ENCODE results near the gene SLC8A3. TPM values are rescaled to one million over a fixed set of nuclear protein-coding genes. Genes with fewer than 3 reads are reported as not detected.

The SLC8A3 gene
- total RNA-seq, 4 donors from 2014 or later: 0.21 to 0.76 TPM; not detected in 2

- no peaks in the 10 kb centered on the region for H3K27me3 ChIP-seq
- WGBS: 32% methylated on average over 3 of the region's 3 CpGs
- H3K9me3 ChIP-seq: no peaks in the 10 kb centered on the region
- H3K27ac ChIP-seq: no peak overlapping the region
- DNase-seq (ENCODE audit: low spot score in 2 of 2): no peak
- TF ChIP-seq POLR2A (IDR thresholded peaks at IDR 0.05) (no peak), CTCF (IDR thresholded peaks at IDR 0.05) (no peak), POLR2AphosphoS5 (IDR thresholded peaks at IDR 0.05) (no peak), EP300 (IDR thresholded peaks at IDR 0.05) (no peak)
- no peaks in the 10 kb centered on the region for H3K36me3 ChIP-seq
- H3K4me1 ChIP-seq: no peaks in the 10 kb centered on the region
- no peak overlapping the region for H3K4me3 ChIP-seq
Observed at GRCh38 chr14:70213721-70214282, 25.1 kb upstream of the SLC8A3 start.

- Histone ChIP-seq H3K27me3 (no peaks in the 10 kb centered on the region), H3K4me1 (no peaks in the 10 kb centered on the region), H3K9me3 (no peaks in the 10 kb centered on the region), H3K4me3 (no peak overlapping the region), H3K27ac (no peak overlapping the region), H3K36me3 (no peaks in the 10 kb centered on the region)
- WGBS: 61% methylated on average over 1 of the region's 1 CpG
- TF ChIP-seq EP300 (IDR thresholded peaks at IDR 0.05) (no peak), CTCF (IDR thresholded peaks at IDR 0.05) (no peak), POLR2AphosphoS5 (IDR thresholded peaks at IDR 0.05) (no peak), POLR2A (IDR thresholded peaks at IDR 0.05) (no peak)
- DNase-seq (ENCODE audit: low spot score in 2 of 2): no peak
Observed at GRCh38 chr14:70212752-70213151, 24.0 kb upstream of the SLC8A3 start.

GRCh38 chr14:70208380-70208779 lies 19.6 kb upstream of the SLC8A3 start:
- Histone ChIP-seq H3K4me3 (no peak overlapping the region), H3K27me3 (peaks cover 7% of the 10 kb centered on the region), H3K4me1 (no peaks in the 10 kb centered on the region), H3K36me3 (no peaks in the 10 kb centered on the region), H3K9me3 (no peaks in the 10 kb centered on the region), H3K27ac (no peak overlapping the region)
- DNase-seq (ENCODE audit: low spot score in 2 of 2): no peak
- TF ChIP-seq POLR2A (IDR thresholded peaks at IDR 0.05) (no peak), EP300 (IDR thresholded peaks at IDR 0.05) (no peak), POLR2AphosphoS5 (IDR thresholded peaks at IDR 0.05) (no peak), CTCF (IDR thresholded peaks at IDR 0.05) (no peak)

GRCh38 chr14:70203686-70204085 lies 14.9 kb upstream of the SLC8A3 start:
- H3K9me3 ChIP-seq: no peaks in the 10 kb centered on the region
- no peak for DNase-seq (ENCODE audit: low spot score in 2 of 2)
- 83% methylated on average over 4 of the region's 4 CpGs for WGBS
- H3K36me3 ChIP-seq: no peaks in the 10 kb centered on the region
- H3K27ac ChIP-seq: no peak overlapping the region
- H3K4me1 ChIP-seq: no peaks in the 10 kb centered on the region
- no peak for TF ChIP-seq POLR2AphosphoS5 (IDR thresholded peaks at IDR 0.05)
- TF ChIP-seq EP300 (IDR thresholded peaks at IDR 0.05): no peak
- TF ChIP-seq POLR2A (IDR thresholded peaks at IDR 0.05): no peak
- TF ChIP-seq CTCF (IDR thresholded peaks at IDR 0.05): no peak
- H3K27me3 ChIP-seq: peaks cover 7% of the 10 kb centered on the region
- H3K4me3 ChIP-seq: no peak overlapping the region

GRCh38 chr14:70201994-70202393 lies 13.2 kb upstream of the SLC8A3 start:
- 78% methylated on average over 3 of the region's 3 CpGs for WGBS
- no peaks in the 10 kb centered on the region for H3K4me1 ChIP-seq
- no peaks in the 10 kb centered on the region for H3K9me3 ChIP-seq
- no peak overlapping the region for H3K4me3 ChIP-seq
- TF ChIP-seq POLR2A (IDR thresholded peaks at IDR 0.05): no peak
- H3K27me3 ChIP-seq: peaks cover 7% of the 10 kb centered on the region
- no peak overlapping the region for H3K27ac ChIP-seq
- no peaks in the 10 kb centered on the region for H3K36me3 ChIP-seq
- DNase-seq (ENCODE audit: low spot score in 2 of 2): no peak

GRCh38 chr14:70193396-70193795 lies 4.6 kb upstream of the SLC8A3 start:
- no peak overlapping the region for H3K27ac ChIP-seq

More at GRCh38 chr14:70193396-70193795, 4.6 kb upstream of the SLC8A3 start:
- Histone ChIP-seq H3K9me3 (peaks cover 5% of the 10 kb centered on the region), H3K36me3 (no peaks in the 10 kb centered on the region), H3K4me1 (peaks cover 12% of the 10 kb centered on the region), H3K27me3 (peaks cover 25% of the 10 kb centered on the region), H3K4me3 (no peak overlapping the region)
- 39% methylated on average over 4 of the region's 4 CpGs for WGBS
- no peak for DNase-seq (ENCODE audit: low spot score in 2 of 2)
- TF ChIP-seq POLR2AphosphoS5 (IDR thresholded peaks at IDR 0.05) (no peak), CTCF (IDR thresholded peaks at IDR 0.05) (no peak), EP300 (IDR thresholded peaks at IDR 0.05) (no peak), POLR2A (IDR thresholded peaks at IDR 0.05) (no peak)
